Pulmonary artery endothelial cell (primary cell): Measurements from ENCODE around the gene CTSW. TPM values are rescaled to one million over a fixed set of nuclear protein-coding genes. Genes with fewer than 3 reads are reported as not detected.

Experiments used
- DNase-seq: peaks from one replicate; pipeline ENCODE4 v3.0.0-alpha.2; 2011; ENCODE audit warnings: low read depth, low spot score
- total RNA-seq: library from RNA; depleted of rRNA; stranded (reverse); fragments of >200 nt; gene quantifications from 2 replicates; pipeline ENCODE4 v1.2.3, GENCODE V29; 2014

CTSW gene
- total RNA-seq, 1 donor from 2014 or later: not detected

GRCh38 chr11:65900899-65901180, 21.2 kb downstream of the CTSW start:
- no peak for DNase-seq

GRCh38 chr11:65903068-65903481, 23.4 kb downstream of the CTSW start:
- DNase-seq: no peak

- DNase-seq: no peak
Observed at GRCh38 chr11:65903715-65904114, 24.1 kb downstream of the CTSW start.

- no peak for DNase-seq
Observed at GRCh38 chr11:65906602-65907001, 27.0 kb downstream of the CTSW start.

GRCh38 chr11:65907878-65908277, 28.2 kb downstream of the CTSW start:
- DNase-seq: no peak

- DNase-seq: no peak
Observed at GRCh38 chr11:65911682-65912568, 32.3 kb downstream of the CTSW start.

- DNase-seq: no peak
Observed at GRCh38 chr11:65912845-65913244, 33.2 kb downstream of the CTSW start.

GRCh38 chr11:65915101-65915820, 35.6 kb downstream of the CTSW start:
- DNase-seq: no peak

GRCh38 chr11:65915821-65916251, 36.2 kb downstream of the CTSW start:
- peak; percentile 85 for DNase-seq

GRCh38 chr11:65916391-65916790, 36.8 kb downstream of the CTSW start:
- no peak for DNase-seq

- no peak for DNase-seq
Observed at GRCh38 chr11:65917077-65917433, 37.4 kb downstream of the CTSW start.

GRCh38 chr11:65917434-65918210, 38.0 kb downstream of the CTSW start:
- no peak for DNase-seq

- DNase-seq: no peak
Observed at GRCh38 chr11:65918211-65919140, 38.8 kb downstream of the CTSW start, which contains the start of gene C11orf68. C11orf68 (minus strand) TSS chr11:65919062; CDS start chr11:65919031, 31 bp downstream.

GRCh38 chr11:65919141-65919572, 39.5 kb downstream of the CTSW start, which contains the start of gene DRAP1:
DRAP1 (plus strand) TSS chr11:65919426; CDS start chr11:65919502, 76 bp downstream.
- peak; percentile 95 for DNase-seq

- DNase-seq: no peak
Observed at GRCh38 chr11:65919573-65920371, 40.1 kb downstream of the CTSW start.

- DNase-seq: no peak
Observed at GRCh38 chr11:65920372-65920802, 40.8 kb downstream of the CTSW start.

GRCh38 chr11:65921033-65921555, 41.5 kb downstream of the CTSW start:
- DNase-seq: no peak

- DNase-seq: no peak
Observed at GRCh38 chr11:65921876-65922275, 42.2 kb downstream of the CTSW start.

GRCh38 chr11:65922565-65922964, 42.9 kb downstream of the CTSW start:
- no peak for DNase-seq

- no peak for DNase-seq
Observed at GRCh38 chr11:65925397-65925796, 45.8 kb downstream of the CTSW start.
